RWPE1 (cell line): ENCODE measurements around the gene TTC34.
"Not testable (repeated sequence)": the region's sequence is repeated elsewhere in the genome, so short reads cannot be mapped to it uniquely, and the experiment has no call there.

Source experiments
- CTCF ChIA-PET: fragments of 350-600 bp; sonication (Branson Sonifier 250); formaldehyde crosslinking; extraction: SDS; loops from one replicate; lab custom pipeline; 2021; lab: Yijun Ruan, JAX
- POLR2A ChIA-PET: fragments of 400-600 bp; formaldehyde crosslinking; extraction: SDS; loops from one replicate; lab custom pipeline; 2020; ENCODE audit warnings: antibody characterized with exemption; ENCODE audit not compliant: low non-redundant PET; lab: Yijun Ruan, JAX
- DNase-seq: peaks from one replicate; pipeline ENCODE4 v3.0.0; 2012; ENCODE audit warnings: low spot score
- H3K27ac ChIP-seq: fragments of 450-650 bp; 2 replicates; pipeline ENCODE4 v1.5.1; 2017
- TF ChIP-seq, protein P1 (sequence below): fragments of 450-650 bp; conservative IDR thresholded peaks from 2 replicates; pipeline ENCODE4 v1.5.1; 2017; ENCODE audit warnings: low read depth, mild to moderate bottlenecking

The TTC34 gene

GRCh38 chr1:2799811-2800663 is 1.5 kb downstream of the TTC34 start:
- POLR2A ChIA-PET: no interaction called here
- H3K27ac ChIP-seq: no peak overlapping the region
- no peak for DNase-seq
- CTCF ChIA-PET: interaction anchor here (0.7 to 1.0 kb wide), 2 partner anchors 13 to 168 kb away, joined by 4 to 7 read pairs; no protein-coding TSS in a partner anchor
- TF ChIP-seq, protein P1, sequence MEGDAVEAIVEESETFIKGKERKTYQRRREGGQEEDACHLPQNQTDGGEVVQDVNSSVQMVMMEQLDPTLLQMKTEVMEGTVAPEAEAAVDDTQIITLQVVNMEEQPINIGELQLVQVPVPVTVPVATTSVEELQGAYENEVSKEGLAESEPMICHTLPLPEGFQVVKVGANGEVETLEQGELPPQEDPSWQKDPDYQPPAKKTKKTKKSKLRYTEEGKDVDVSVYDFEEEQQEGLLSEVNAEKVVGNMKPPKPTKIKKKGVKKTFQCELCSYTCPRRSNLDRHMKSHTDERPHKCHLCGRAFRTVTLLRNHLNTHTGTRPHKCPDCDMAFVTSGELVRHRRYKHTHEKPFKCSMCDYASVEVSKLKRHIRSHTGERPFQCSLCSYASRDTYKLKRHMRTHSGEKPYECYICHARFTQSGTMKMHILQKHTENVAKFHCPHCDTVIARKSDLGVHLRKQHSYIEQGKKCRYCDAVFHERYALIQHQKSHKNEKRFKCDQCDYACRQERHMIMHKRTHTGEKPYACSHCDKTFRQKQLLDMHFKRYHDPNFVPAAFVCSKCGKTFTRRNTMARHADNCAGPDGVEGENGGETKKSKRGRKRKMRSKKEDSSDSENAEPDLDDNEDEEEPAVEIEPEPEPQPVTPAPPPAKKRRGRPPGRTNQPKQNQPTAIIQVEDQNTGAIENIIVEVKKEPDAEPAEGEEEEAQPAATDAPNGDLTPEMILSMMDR: no peak

GRCh38 chr1:2798958-2799357 is 2.5 kb downstream of the TTC34 start:
- H3K27ac ChIP-seq, CTCF ChIA-PET, POLR2A ChIA-PET, DNase-seq: not testable (repeated sequence)

DNA sequence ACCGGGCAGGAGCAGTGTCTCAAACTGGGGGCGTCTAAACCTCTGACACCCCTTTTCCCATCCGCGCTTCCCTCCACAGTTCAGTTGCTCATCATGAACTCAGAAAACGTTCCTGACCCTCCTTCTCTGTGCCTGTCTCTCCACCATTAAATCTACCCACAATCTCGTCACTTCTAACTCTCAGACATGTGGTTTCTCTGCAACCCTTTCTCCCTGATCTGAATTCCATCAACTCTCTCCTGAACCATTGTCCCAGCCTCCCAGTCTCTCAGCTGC is 3.8 kb downstream of the TTC34 start:
- no peak overlapping the region for H3K27ac ChIP-seq
- CTCF ChIA-PET: interaction anchor here (0.6 kb wide), 1 partner anchor 470 kb away, joined by 4 read pairs; no protein-coding TSS in a partner anchor
- DNase-seq: no peak
- TF ChIP-seq, protein P1: no peak
- POLR2A ChIA-PET: no interaction called here

- no peak for DNase-seq
- POLR2A ChIA-PET: no interaction called here
These were observed 4.4 kb downstream of the TTC34 start for GRCh38 chr1:2796890-2797740.

GRCh38 chr1:2795926-2796325 is 5.6 kb downstream of the TTC34 start:
- no peak for DNase-seq
- TF ChIP-seq, protein P1: no peak
- POLR2A ChIA-PET: no interaction called here
- no peak overlapping the region for H3K27ac ChIP-seq
- CTCF ChIA-PET: no interaction called here

More at GRCh38 chr1:2796890-2797740, 4.4 kb downstream of the TTC34 start:
- CTCF ChIA-PET: interaction anchor here (0.6 kb wide), 1 partner anchor 470 kb away, joined by 4 read pairs; no protein-coding TSS in a partner anchor
- TF ChIP-seq, protein P1: no peak
- no peak overlapping the region for H3K27ac ChIP-seq

GRCh38 chr1:2791027-2791760 is 10.3 kb downstream of the TTC34 start:
- ChIA-PET CTCF (no interaction called here), POLR2A (no interaction called here)
- DNase-seq: no peak
- TF ChIP-seq, protein P1: no peak
- H3K27ac ChIP-seq: no peak overlapping the region
